GM12878 (cell line): ENCODE data around the gene YIF1A. TPM values are rescaled to one million over a fixed set of nuclear protein-coding genes. Genes with fewer than 3 reads are reported as not detected.
A peak's percentile ranks its signal among the peaks of the same experiment; 100 is the strongest.

Experiments used
- BMI1 ChIP-seq: fragments of 450-650 bp; IDR thresholded peaks from 2 replicates; pipeline ENCODE4 v1.6.1; 2016; ENCODE audit warnings: mild to moderate bottlenecking, moderate library complexity, borderline replicate concordance
- E2F8 ChIP-seq: fragments of 450-650 bp; IDR thresholded peaks from 2 replicates; pipeline ENCODE4 v1.6.1; 2018; ENCODE audit warnings: mild to moderate bottlenecking, low read depth, moderate library complexity; ENCODE audit not compliant: partially characterized antibody
- GABPA ChIP-seq: IDR thresholded peaks from 2 replicates; pipeline ENCODE4 v1.6.1; 2014; ENCODE audit warnings: antibody characterized with exemption, low read depth, mild to moderate bottlenecking, inconsistent platforms
- JUND ChIP-seq: IDR thresholded peaks from 2 replicates; pipeline ENCODE4 v1.6.1; 2012; ENCODE audit warnings: low read depth, mild to moderate bottlenecking, low read length, improper control_type of control experiment, moderate library complexity
- KAT2A ChIP-seq: conservative IDR thresholded peaks from 2 replicates; pipeline ENCODE4 v1.6.1; 2011; ENCODE audit warnings: low read depth, low read length; ENCODE audit not compliant: control insufficient read depth
- LARP7 ChIP-seq: fragments of 450-650 bp; IDR thresholded peaks from 2 replicates; pipeline ENCODE4 v1.6.1; 2017; ENCODE audit warnings: mild to moderate bottlenecking
- MTA2 ChIP-seq: fragments of 450-650 bp; IDR thresholded peaks from 2 replicates; pipeline ENCODE4 v1.6.1; 2016; ENCODE audit warnings: low read depth, mild to moderate bottlenecking, moderate library complexity
- NR2C2 ChIP-seq: IDR thresholded peaks from 2 replicates; pipeline ENCODE4 v1.6.1; 2011; ENCODE audit warnings: borderline replicate concordance, low read depth; ENCODE audit not compliant: control insufficient read depth, insufficient read length
- NRF1 ChIP-seq: conservative IDR thresholded peaks from 2 replicates; pipeline ENCODE4 v1.6.1; 2011; ENCODE audit warnings: mild to moderate bottlenecking, low read depth, low read length, improper control_type of control experiment
- PAX8 ChIP-seq: fragments of 450-650 bp; IDR thresholded peaks from 2 replicates; pipeline ENCODE4 v1.6.1; 2017; ENCODE audit warnings: mild to moderate bottlenecking, moderate library complexity
- POLR2A ChIP-seq: IDR thresholded peaks from 2 replicates; pipeline ENCODE4 v1.6.1; 2011; ENCODE audit warnings: low read depth, mild to moderate bottlenecking, low read length
- POLR2AphosphoS5 ChIP-seq: IDR thresholded peaks from 2 replicates; pipeline ENCODE4 v1.6.1; 2011; ENCODE audit warnings: mild to moderate bottlenecking, low read length, inconsistent platforms
- SMAD5 ChIP-seq: IDR thresholded peaks from 2 replicates; pipeline ENCODE4 v1.6.1; 2016; ENCODE audit warnings: antibody characterized with exemption, low read depth
- SMC3 ChIP-seq: IDR thresholded peaks from 2 replicates; pipeline ENCODE4 v1.6.1; 2011; ENCODE audit warnings: low read length, improper control_type of control experiment, borderline replicate concordance
- SPI1 ChIP-seq: IDR thresholded peaks from 2 replicates; pipeline ENCODE4 v1.6.1; 2011; ENCODE audit warnings: low read depth, mild to moderate bottlenecking, low read length, moderate library complexity, borderline replicate concordance; ENCODE audit not compliant: insufficient read depth
- SRF ChIP-seq, 2 experiments: IDR thresholded peaks; 2 replicates each; pipeline ENCODE4 v1.6.1; 2011; ENCODE audit warnings: low read depth in 2 of 2, low read length in 2 of 2, mild to moderate bottlenecking in 1 of 2, moderate library complexity in 1 of 2
- TCF12 ChIP-seq: IDR thresholded peaks from 2 replicates; pipeline ENCODE4 v1.6.1; 2011; ENCODE audit warnings: low read depth, mild to moderate bottlenecking, low read length
- YY1 ChIP-seq: IDR thresholded peaks from 2 replicates; pipeline ENCODE4 v1.6.1; 2011; ENCODE audit warnings: low read depth, mild to moderate bottlenecking, low read length
- ZBTB4 ChIP-seq: fragments of 450-650 bp; formaldehyde crosslinking; IDR thresholded peaks from 2 replicates; pipeline ENCODE4 v1.4.0; 2022; ENCODE audit warnings: mild to moderate bottlenecking, moderate library complexity
- ZNF622 ChIP-seq: fragments of 450-650 bp; IDR thresholded peaks from 2 replicates; pipeline ENCODE4 v1.6.1; 2017; ENCODE audit warnings: mild to moderate bottlenecking, inconsistent platforms
- polyA plus RNA-seq, 11 experiments: library from polyadenylated mRNA; depleted of rRNA in 4 of 11; unstranded in 6 of 11; stranded (reverse) in 5 of 11; fragments of >200 nt; fragmentation: Nextera tagmentation in 4 of 11; fragmentation: Illumina TruSeq in 1 of 11; extraction: Ambion mirVana in 4 of 11; extraction: Trizol in 1 of 11; gene quantifications; 1 replicate in 1 of 11; 2 replicates in 10 of 11; pipeline versions ENCODE4 v1.2.1 to v1.2.3, GENCODE V29; 2011 to 2016; ENCODE audit warnings: inconsistent platforms in 2 of 11, missing spikeins in 2 of 11, low read depth in 1 of 11
- total RNA-seq, 4 experiments: library from RNA; depleted of rRNA in 3 of 4; stranded (reverse); fragments of >200 nt in 3 of 4; fragmentation: Illumina TruSeq in 1 of 4; extraction: Trizol in 1 of 4; gene quantifications; 2 replicates each; pipeline versions ENCODE4 v1.2.1 to v1.2.3, GENCODE V29; 2013 to 2021
- TF ChIP-seq, protein P1 (sequence below): IDR thresholded peaks from 2 replicates; pipeline ENCODE4 v1.6.1; 2011; ENCODE audit warnings: borderline replicate concordance, low read depth, mild to moderate bottlenecking, moderate library complexity, mixed read lengths, low read length; ENCODE audit not compliant: insufficient read depth; ENCODE audit errors: extremely low read length

Gene YIF1A
- total and polyA plus RNA-seq, 10 of the 15 experiments (the other 5 are each of a cell fraction or from before 2014, with no cell fraction given), result 6.6 to 128 (median 71.7) TPM

DNA sequence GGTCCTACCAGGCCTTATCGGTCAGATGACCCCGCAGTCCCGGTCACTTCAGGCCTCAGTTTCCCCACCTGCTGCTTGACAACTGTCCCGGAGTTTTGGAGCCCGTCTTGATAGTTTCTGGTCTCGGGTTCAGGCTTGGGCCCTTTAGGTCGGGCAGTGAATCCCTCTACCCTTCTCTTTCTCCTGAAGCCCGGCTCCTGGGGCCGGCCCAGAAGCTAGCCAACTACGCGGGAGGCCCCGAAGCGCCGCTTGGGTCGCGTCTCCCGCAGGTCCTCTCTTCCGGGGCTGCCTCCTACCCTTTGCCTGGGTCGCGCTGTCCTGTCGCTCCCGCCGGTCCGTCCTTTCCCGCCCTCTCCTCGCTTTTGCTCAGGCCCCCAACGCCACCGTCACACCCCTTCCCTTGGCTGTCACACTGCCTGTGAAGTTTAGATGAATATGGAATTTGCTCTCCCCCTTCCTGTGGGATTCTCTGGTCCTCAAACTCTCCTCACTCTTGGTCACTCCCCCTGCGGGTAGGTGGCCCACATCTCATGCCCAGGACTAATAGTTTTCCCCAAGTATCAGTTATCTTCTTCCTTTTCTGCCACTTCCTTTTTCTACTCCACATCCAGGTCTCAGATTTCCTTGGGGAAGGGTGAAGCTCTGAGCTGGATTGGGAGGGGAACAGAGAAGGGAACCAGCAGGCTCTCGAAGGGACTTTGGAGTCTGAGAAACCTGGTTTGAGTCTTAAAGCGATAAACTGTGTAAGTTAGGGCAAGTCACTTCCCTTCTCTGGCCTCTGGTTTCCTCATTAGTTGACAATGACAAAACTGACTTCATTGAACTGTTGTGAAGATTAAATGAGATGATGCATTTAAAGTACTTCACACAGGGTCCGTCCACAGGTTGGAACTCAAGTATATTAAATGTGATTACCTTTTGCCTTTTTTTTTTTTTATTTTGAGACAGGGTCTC lies 19.7 kb downstream of the YIF1A start (continued):
- no peak for TF ChIP-seq ZBTB4
- peak; percentile 30 for TF ChIP-seq E2F8
- TF ChIP-seq YY1, result no peak; the same call in 1 of the 2 replicates
- no peak for TF ChIP-seq BMI1
- no peak for TF ChIP-seq NR2C2
- TF ChIP-seq LARP7, result 0 out of 2 replicates have a peak, but pooled peaks have one; percentile 42
- peak; percentile 53; the same call in 1 of the 2 replicates for TF ChIP-seq SPI1
- no peak for TF ChIP-seq SRF (IDR thresholded peaks at IDR 0.05; ENCODE audit: low read depth in 2 of 2, low read length in 2 of 2)
- no peak; the same call in 1 of the 2 replicates for TF ChIP-seq POLR2AphosphoS5
- TF ChIP-seq GABPA, result no peak
- TF ChIP-seq PAX8, result no peak
- no peak for TF ChIP-seq KAT2A
- no peak for TF ChIP-seq POLR2A
- TF ChIP-seq, protein P1, sequence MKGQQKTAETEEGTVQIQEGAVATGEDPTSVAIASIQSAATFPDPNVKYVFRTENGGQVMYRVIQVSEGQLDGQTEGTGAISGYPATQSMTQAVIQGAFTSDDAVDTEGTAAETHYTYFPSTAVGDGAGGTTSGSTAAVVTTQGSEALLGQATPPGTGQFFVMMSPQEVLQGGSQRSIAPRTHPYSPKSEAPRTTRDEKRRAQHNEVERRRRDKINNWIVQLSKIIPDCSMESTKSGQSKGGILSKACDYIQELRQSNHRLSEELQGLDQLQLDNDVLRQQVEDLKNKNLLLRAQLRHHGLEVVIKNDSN, result no peak
- no peak for TF ChIP-seq TCF12
- TF ChIP-seq SMAD5, result no peak
- no peak for TF ChIP-seq JUND
- TF ChIP-seq ZNF622, result no peak
- no peak for TF ChIP-seq NRF1
- no peak for TF ChIP-seq SMC3
- TF ChIP-seq MTA2, result no peak
